T-helper 2 cell treated with Interferon-gamma antibody and Interleukin-4, amounts not matched to agents 100 ng/mL and 5 ng/mL, for 36 hours (primary cell): Measurements from ENCODE around the gene DCX. TPM values are rescaled to one million over a fixed set of nuclear protein-coding genes. Genes with fewer than 3 reads are reported as not detected.

Experiments
- intact Hi-C: fragments of 100-400 bp; cut with micrococcal nuclease; formaldehyde crosslinking; loops from one replicate; pipeline ENCODE4 v1.15.1; 2023
- total RNA-seq: library from RNA; stranded (reverse); gene quantifications from 2 replicates; pipeline ENCODE4 v1.2.3, GENCODE V29; 2022

The DCX gene
- not detected in 2 replicates for total RNA-seq

DNA sequence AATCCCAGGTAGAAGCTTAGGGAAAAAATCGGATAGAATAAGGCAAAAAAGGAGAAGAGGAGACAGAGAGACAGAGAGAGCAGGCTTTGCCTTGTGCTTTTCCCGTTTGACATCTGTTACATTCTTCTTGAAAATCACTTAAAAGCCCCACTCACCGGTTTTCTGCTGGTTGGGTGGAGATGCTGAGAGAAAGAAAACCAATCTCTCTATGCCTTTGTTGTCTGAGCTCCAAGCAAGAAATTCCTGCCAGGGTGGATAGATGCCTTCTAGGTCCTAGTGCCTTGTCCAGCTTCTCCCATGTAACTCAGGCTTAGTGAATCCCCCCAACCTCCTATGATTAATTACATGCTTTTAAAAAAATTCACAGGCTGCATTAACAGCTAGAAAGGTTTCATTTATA lies at the start of gene DCX:
DCX (minus strand) TSS at position 210 of the 400 bp plus-strand sequence. CDS start 1,794 bp downstream, outside the sequence.
- intact Hi-C loops: no loop called here

DNA sequence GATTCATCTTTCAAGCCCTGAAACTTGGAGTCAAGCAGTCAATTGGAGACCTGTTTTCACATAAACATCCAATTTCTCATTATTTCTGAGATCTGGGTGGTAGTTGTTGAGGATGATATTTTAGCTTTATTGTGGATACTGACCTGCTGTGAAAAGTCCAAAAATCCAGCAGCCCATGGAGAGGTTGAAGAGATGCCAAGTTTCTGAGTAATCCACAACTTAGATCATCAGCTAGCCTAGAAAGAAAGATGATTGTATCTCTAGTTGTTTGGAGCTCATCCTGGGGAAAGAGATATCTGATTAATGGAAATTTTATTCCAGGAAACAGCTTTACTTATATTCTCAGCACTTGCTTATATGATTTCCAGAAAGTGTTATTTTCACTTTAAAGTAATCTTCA lies 48.6 kb upstream of the DCX start:
- intact Hi-C loops: no loop called here

GRCh38 chrX:111447298-111447697 lies 35.3 kb upstream of the DCX start:
- intact Hi-C loops: loop anchor here (5.0 to 10.0 kb wide), 3 partner anchors 280 to 1000 kb away; no protein-coding TSS in a partner anchor

DNA sequence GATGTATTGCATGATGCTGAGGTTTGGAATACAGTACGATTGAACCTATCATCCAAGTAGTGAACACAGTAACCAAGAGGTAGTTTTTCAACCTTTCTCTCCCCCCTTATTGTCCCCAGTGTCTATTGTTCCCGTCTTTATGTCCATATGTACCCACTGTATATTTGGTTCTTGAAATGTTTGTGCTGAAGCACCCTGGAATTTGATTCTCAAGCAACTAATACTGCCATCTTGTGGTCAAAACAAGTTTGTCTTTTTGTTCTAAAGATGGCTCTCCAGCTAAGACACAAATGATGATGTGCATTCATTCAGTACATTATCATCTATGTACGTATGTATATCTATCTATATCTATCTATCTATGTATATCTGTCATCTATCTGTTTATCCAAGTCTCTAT lies 33.5 kb upstream of the DCX start:
- intact Hi-C loops: loop anchor here (1.0 to 10.0 kb wide), 4 partner anchors 278 to 998 kb away; no protein-coding TSS in a partner anchor

GRCh38 chrX:111444881-111445280 lies 32.9 kb upstream of the DCX start:
- intact Hi-C loops: loop anchor here (1.0 to 10.0 kb wide), 4 partner anchors 278 to 998 kb away; no protein-coding TSS in a partner anchor

DNA sequence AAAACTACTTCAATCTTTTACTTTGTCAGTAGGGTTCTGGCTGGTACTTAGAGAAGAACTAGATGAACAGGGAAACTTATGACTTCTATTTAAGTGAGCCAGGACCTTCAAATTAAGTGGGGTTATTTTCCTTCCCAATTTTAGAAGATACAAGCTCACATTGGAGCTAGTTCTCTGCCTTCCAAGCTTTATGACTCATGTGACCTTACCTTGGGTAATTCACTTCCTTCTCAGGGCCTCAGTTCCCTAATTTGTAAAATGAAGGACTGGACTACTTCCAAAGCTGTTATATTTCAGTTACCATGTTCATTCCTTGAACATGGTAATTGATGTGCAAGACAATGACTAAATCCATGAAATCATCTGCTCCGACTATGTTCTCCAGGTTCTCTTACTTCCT lies 32.0 kb upstream of the DCX start:
- intact Hi-C loops: loop anchor here (10.0 kb wide), 1 partner anchor 449 kb away; no protein-coding TSS in a partner anchor

DNA sequence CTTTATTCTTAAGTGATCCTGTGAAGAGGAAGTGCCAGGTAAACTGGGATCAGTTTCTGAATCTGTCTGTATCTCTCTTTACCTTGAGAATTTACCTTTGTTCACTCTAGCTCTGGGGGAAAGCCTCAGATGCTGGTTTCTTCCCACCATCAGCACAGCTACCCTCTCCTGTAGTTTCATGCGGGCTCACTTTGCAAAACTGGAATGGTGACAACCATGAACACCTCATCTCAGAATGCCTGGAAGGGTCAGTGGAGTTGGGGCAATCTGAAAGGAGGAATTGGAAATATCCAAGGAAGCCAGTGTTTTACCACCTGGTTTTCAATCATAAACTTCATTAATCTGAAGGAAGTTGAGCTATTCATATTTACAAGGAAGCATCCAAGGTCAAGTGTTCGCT lies 30.8 kb upstream of the DCX start:
- intact Hi-C loops: loop anchor here (10.0 kb wide), 1 partner anchor 448 kb away; no protein-coding TSS in a partner anchor

GRCh38 chrX:111435469-111435868 lies 23.5 kb upstream of the DCX start:
- intact Hi-C loops: no loop called here

GRCh38 chrX:111431001-111431400 lies 19.0 kb upstream of the DCX start:
- intact Hi-C loops: no loop called here

DNA sequence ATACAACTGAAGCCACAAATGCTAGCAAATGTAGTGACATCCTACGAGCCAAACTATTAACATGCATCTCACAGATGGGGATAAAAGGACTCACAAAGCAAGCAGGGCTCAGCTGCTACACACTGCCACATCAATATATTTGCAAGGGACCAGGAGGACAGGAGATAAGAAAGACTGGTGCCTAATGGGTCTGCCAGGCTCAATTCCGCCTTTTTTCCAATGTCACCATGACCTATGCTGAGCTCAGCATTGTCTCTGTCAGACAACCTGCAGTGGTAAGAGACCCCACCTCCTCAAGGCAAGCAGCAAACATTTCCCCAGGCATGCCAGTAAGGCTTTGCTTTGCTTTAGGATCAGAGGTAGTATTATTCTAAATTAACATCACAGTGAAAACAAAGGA lies 435 bp downstream of the DCX start:
- intact Hi-C loops: no loop called here

DNA sequence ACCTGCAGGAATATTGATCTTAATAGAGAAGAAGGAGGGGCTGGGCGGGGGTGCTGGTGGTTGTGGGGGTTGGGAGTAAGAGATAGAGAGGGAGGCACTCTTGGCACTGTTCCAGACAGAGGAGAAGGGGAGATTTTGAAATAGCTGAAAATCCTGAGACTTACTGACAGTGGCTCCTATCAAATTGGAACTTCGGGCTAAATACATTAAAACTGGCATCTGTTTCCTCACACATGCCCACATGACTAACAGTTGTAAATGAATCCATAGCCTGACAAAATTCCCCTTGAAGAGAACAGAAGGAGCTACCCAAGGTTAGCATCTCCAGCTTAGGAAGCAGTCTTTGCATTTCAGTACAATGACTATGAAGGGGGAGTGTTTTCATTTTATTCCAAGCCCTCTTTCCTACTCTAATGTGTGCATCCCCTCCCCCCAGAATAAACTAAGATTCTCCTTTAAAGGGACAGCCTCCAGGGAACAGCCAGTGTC lies 1.4 kb downstream of the DCX start:
- intact Hi-C loops: no loop called here

GRCh38 chrX:111409326-111409725 lies 2.7 kb downstream of the DCX start:
- intact Hi-C loops: no loop called here

DNA sequence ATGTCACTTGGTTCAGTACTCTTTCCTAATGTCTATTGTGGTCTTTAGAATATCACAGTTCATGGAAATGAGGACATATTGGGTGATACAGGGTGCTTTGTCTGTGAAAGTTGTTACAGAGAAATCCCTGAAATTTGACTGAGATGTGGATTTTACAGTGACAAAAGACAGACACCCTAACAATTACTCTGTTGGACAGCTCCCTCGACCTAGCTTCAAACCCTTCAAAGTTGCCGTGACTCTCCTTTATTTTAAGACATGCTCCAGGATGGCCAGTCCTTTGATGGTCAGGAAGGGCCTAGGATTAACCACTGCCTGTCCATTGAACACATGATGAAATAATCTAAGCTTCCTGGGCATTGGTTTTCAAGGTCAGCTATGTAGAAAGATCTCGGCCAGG lies 4.0 kb downstream of the DCX start:
- intact Hi-C loops: no loop called here

DNA sequence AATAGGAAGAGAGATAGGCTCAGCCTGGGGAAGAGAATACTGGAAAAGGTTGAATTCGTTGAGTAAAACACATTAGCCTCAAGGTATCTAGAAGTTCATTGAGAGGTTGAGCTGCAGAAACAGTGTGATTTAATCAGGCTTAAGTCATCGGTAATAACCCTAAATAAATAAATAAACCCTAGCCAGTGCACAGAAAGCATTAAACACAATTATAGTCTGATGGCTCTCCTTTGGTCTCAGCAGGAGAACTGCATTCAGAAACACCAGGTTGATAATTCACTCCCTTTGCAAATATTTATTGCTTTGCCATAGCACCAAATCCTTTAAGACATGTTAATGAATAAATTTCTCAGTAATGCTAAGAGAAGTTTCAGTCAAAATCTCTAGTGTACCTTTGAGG lies 9.6 kb downstream of the DCX start:
- intact Hi-C loops: no loop called here

DNA sequence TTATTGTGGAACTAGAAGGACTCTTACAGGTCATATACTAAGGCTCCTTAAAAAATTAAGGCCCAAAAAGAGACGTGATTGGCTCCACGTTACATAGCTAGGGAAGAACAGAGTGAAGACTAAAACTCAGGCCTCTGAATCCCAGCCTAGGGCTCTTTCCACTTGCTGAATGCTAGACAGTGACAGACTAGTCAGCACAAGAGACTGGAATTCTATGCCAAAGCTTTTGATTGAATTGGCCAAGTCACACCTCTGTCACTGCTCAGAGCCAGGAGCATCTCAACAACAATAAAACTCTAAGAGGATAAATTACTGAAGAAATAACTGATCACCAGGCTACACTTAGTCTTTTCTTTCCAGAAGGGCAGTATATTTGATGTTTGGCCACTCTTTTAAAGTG lies 16.8 kb downstream of the DCX start:
- intact Hi-C loops: no loop called here

- intact Hi-C loops: no loop called here
Observed at GRCh38 chrX:111394569-111394968, 17.4 kb downstream of the DCX start.

DNA sequence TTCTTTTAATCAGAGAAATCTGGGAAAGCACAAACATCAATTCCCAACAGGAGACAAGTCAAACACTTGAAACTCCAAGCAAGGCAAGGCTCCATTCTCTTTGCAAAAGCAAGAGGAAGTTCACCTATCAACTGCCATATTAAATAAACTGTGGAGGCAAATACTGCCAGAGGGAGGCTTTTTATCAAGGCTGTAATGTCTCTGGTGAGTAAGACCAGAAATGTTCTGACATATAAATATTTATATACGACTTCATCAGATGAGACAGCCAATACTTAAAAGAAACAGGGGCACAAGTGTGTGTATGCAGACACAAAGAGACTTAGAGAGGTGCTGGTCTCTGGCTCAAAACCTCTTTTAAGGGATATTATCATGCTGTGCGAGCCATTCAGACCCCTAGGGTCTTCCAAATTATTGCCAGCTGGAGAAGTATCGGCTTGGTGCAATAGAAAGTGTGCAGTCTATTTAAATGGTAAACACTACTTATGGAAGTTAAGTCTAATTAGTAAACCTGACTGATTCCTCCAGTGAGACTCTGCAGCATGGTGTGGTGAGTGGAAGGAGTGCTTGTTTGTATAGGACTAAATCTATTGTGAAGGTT lies 24.4 kb downstream of the DCX start:
- intact Hi-C loops: no loop called here

DNA sequence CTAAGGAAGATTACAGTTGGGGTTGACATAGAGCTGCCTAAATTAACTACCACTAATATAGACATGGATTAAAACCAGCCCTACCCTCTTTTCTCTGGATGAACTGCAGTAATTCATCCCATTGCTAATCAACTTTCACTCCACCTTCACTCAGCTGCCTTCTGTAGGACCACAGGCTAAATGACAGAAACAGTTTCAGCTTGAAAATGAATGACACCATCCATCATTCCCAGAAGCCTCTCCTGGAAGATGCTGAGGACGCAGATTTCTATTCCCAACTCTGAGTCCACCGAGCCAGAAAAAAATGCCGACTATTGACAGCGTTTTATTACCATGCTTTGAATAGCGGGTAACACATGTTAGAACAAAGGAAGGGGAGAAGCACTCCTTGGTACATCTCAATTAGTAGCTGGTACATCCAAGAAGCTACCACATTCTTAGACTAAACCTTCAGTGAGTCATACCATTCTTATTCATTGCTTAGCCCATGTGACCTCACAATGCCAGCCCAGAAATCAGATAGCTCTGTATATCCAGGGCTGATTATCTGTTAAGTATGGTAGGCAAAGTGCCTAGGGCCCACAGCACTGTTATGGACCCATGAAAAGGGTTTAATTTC lies 25.3 kb downstream of the DCX start:
- intact Hi-C loops: no loop called here

DNA sequence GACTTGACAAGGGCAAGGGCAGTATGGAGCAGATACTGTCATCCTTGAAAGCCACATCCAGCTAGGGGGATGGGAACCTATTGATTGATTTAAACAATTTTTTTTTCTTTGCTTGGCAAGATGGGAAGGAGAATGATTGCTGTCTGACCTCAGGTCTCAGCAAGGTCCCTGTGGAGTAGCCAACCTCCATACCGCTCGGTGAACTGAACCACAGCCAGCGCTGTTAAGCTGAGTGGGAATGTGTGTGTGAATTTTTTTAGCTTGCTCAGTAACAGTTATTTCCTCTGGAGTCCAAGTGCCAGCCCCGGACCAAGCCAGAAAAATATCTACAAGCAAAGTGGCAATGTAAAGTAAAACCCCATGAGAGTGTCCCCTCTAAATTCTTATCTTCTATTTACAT lies 25.9 kb downstream of the DCX start:
- intact Hi-C loops: no loop called here

GRCh38 chrX:111382277-111382676 lies 29.7 kb downstream of the DCX start:
- intact Hi-C loops: no loop called here

DNA sequence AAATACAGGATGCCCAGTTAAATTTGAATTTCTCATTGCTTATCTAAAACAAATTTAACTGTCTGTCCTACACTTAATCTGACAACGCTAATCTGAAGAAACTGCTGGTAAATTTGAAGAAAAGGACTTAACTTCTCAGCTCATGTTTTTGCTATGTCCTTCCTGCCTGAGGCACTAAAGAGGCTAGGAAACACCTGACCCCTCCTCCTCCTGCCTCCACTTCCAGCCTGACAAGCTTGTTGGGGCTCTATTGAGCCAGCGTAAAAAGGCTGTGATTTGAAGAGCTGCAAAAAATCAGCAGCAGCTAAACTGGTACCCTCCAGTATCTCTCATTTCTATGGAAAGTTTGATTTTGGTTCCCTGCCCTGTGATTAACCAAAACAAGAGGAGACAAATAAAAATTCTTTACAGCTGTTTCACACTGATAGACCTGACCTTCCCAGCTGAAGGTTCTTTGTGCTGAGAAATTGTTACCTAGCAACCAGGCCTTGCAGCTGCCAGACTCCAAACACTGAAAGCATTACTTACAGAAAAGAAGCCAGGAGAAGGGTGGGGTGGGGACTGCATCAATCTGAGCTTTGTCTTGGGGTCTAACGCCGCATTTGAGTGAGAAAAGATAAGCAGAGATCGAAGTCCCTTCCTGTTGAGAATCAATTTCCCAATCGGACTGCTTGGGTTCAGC lies 35.0 kb downstream of the DCX start:
- intact Hi-C loops: no loop called here

DNA sequence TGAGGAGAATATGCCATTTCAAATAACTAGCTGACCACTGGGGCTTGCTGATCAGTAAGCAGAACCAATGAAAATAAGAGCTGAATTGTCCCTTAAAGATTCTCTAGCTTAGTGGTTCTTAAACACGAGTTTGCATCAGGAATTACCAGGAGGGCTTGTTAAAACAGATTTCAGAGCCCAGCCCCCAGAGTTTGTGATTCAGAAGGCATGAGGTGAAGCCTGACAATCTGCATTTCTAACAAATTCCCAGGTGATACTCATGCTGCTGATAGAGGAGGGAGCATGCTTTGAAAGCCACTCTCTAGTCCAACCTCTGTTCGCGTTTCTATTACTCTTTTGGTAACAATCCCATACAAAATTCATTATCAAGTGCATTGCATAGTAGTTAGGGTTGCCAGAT lies 35.5 kb downstream of the DCX start:
- intact Hi-C loops: no loop called here
